Endothelial cell of umbilical vein (primary cell): ENCODE results near the gene RFLNA. TPM values are rescaled to one million over a fixed set of nuclear protein-coding genes. Genes with fewer than 3 reads are reported as not detected.

Experiments used
- BruUV-seq: library from RNA; stranded (reverse); fragments of 400-500 nt; replicated peaks from 2 replicates; lab custom pipeline; 2021; lab: Mats Ljungman, UMichigan
- CTCF ChIA-PET: fragments of 300-600, 350-600 bp; sonication (Branson Sonifier 250); formaldehyde crosslinking; loops from one replicate; lab custom pipeline; 2021; ENCODE audit warnings: antibody characterized with exemption, inconsistent platforms; lab: Charles Lee
- POLR2A ChIA-PET: fragments of 300-600, 350-600 bp; sonication (Branson Sonifier 250); formaldehyde crosslinking; loops from one replicate; lab custom pipeline; 2021; ENCODE audit warnings: antibody characterized with exemption, inconsistent platforms; lab: Charles Lee
- DNase-seq: peaks from one replicate; pipeline ENCODE4 v3.0.0-alpha.2; 2011; ENCODE audit warnings: low read depth, low spot score
- FAIRE-seq: peaks from 2 replicates; lab custom pipeline; 2011; peaks lifted over from hg19 to GRCh38; lab: Jason Lieb, UNC
- H2AFZ ChIP-seq: 2 replicates; pipeline ENCODE4 v1.6.0; 2012; ENCODE audit warnings: low read depth, low read length, control low read depth, inconsistent platforms
- H3K27ac ChIP-seq: 2 replicates; pipeline ENCODE4 v1.5.1; 2011; ENCODE audit warnings: low read depth, mild to moderate bottlenecking, control low read depth, low read length, moderate library complexity; ENCODE audit not compliant: insufficient read depth
- H3K27me3 ChIP-seq, 2 experiments: 2 replicates each; pipeline versions ENCODE4 v1.6.0 to v1.6.1; 2011; ENCODE audit warnings: low read length in 2 of 2, mixed read lengths in 1 of 2; ENCODE audit not compliant: control insufficient read depth in 2 of 2, insufficient read depth in 2 of 2
- H3K36me3 ChIP-seq, 2 experiments: 2 replicates in 1 of 2; 3 replicates in 1 of 2; pipeline ENCODE4 v1.5.1; 2011; ENCODE audit warnings: low read length in 2 of 2, mild to moderate bottlenecking in 1 of 2, moderate library complexity in 1 of 2; ENCODE audit not compliant: control insufficient read depth in 2 of 2, insufficient read depth in 2 of 2; ENCODE audit errors: extremely low read depth in 1 of 2
- H3K4me1 ChIP-seq: 3 replicates; pipeline ENCODE4 v1.5.1; 2011; ENCODE audit warnings: mild to moderate bottlenecking, low read length; ENCODE audit not compliant: control insufficient read depth, insufficient read depth; ENCODE audit errors: extremely low read depth
- H3K4me2 ChIP-seq: 2 replicates; pipeline ENCODE4 v1.6.1; 2011; ENCODE audit warnings: low read length, control low read depth, mixed read lengths; ENCODE audit not compliant: insufficient read depth
- H3K4me3 ChIP-seq, 3 experiments: fragments of 200-600 bp in 1 of 3; sonication (generic), shearing (Covaris generic) in 1 of 3; replicated peaks in 1 of 3; 2 replicates each; pipeline ENCODE4 v1.5.1; 2011 to 2016; ENCODE audit warnings: control low read depth in 3 of 3, low read length in 3 of 3, mild to moderate bottlenecking in 2 of 3, inconsistent platforms in 1 of 3, low read depth in 1 of 3, moderate library complexity in 1 of 3; ENCODE audit not compliant: insufficient read depth in 1 of 3
- H3K79me2 ChIP-seq: 2 replicates; pipeline ENCODE4 v1.6.0; 2012; ENCODE audit warnings: low read length, inconsistent platforms; ENCODE audit not compliant: control insufficient read depth, insufficient read depth
- H3K9ac ChIP-seq: replicated peaks from 2 replicates; pipeline ENCODE3; 2011; ENCODE audit warnings: low read length, control low read depth; ENCODE audit not compliant: insufficient read depth; ENCODE audit errors: extremely low read depth
- H3K9me1 ChIP-seq: replicated peaks from 3 replicates; pipeline ENCODE4 v1.6.0; 2011; ENCODE audit warnings: mild to moderate bottlenecking, low read length; ENCODE audit not compliant: control insufficient read depth, insufficient read depth; ENCODE audit errors: extremely low read depth
- H3K9me3 ChIP-seq: replicated peaks from 2 replicates; pipeline ENCODE4 v1.5.1; 2012; ENCODE audit warnings: low read length, inconsistent platforms; ENCODE audit not compliant: control insufficient read depth, insufficient read depth
- H4K20me1 ChIP-seq: replicated peaks from 2 replicates; pipeline ENCODE3; 2011; ENCODE audit warnings: mild to moderate bottlenecking, low read length; ENCODE audit not compliant: control insufficient read depth, insufficient read depth; ENCODE audit errors: extremely low read depth
- EZH2 ChIP-seq: IDR thresholded peaks from 2 replicates; pipeline ENCODE4 v1.6.1; 2012; ENCODE audit warnings: borderline replicate concordance, low read depth, mild to moderate bottlenecking, moderate library complexity, low read length, inconsistent platforms; ENCODE audit not compliant: severe bottlenecking
- FOS ChIP-seq: IDR thresholded peaks from 2 replicates; pipeline ENCODE4 v1.6.1; 2011; ENCODE audit warnings: mild to moderate bottlenecking, low read length, moderate library complexity, borderline replicate concordance; ENCODE audit not compliant: insufficient read depth
- GATA2 ChIP-seq: IDR thresholded peaks from 2 replicates; pipeline ENCODE4 v1.7.0; 2011; ENCODE audit warnings: low read depth, mild to moderate bottlenecking, moderate library complexity, mixed read lengths, low read length; ENCODE audit not compliant: insufficient read length, insufficient read depth
- JUN ChIP-seq: IDR thresholded peaks from 2 replicates; pipeline ENCODE4 v1.6.1; 2011; ENCODE audit warnings: borderline replicate concordance, low read depth; ENCODE audit not compliant: insufficient read length, insufficient read depth
- MAX ChIP-seq: IDR thresholded peaks from 2 replicates; pipeline ENCODE4 v1.6.1; 2011; ENCODE audit not compliant: insufficient read depth, insufficient read length
- MYC ChIP-seq: IDR thresholded peaks from one replicate; pipeline ENCODE4 v1.6.1; 2011; ENCODE audit warnings: mild to moderate bottlenecking, low read depth, low read length
- POLR2A ChIP-seq: IDR thresholded peaks from 2 replicates; pipeline ENCODE4 v1.6.1; 2012; ENCODE audit warnings: low read depth, mild to moderate bottlenecking, control low read depth, low read length
- POLR2AphosphoS5 ChIP-seq: IDR thresholded peaks from 2 replicates; pipeline ENCODE4 v1.6.1; 2012; ENCODE audit warnings: low read depth, mild to moderate bottlenecking, control low read depth, low read length, moderate library complexity; ENCODE audit not compliant: insufficient read depth
- dilution Hi-C: fragments of 300-500 bp; cut with MboI; formaldehyde crosslinking; loops from one replicate; pipeline ENCODE4 v1.15.0; 2019; ENCODE audit warnings: low sequenced_read_pairs; ENCODE audit not compliant: extremely low pct_ligation_motif_present
- intact Hi-C: fragments of 100-400 bp; cut with micrococcal nuclease; formaldehyde crosslinking; loops from one replicate; pipeline ENCODE4 v1.10.0; 2022
- polyA plus RNA-seq, 4 experiments: library from polyadenylated mRNA; depleted of rRNA in 3 of 4; stranded (reverse) in 3 of 4; unstranded in 1 of 4; fragments of >200 nt; gene quantifications; 2 replicates each; pipeline versions ENCODE4 v1.2.1 to v1.2.3, GENCODE V29; 2011 to 2012; ENCODE audit warnings: missing spikeins in 1 of 4
- total RNA-seq: library from RNA; stranded (reverse); gene quantifications from 2 replicates; pipeline ENCODE4 v1.2.3, GENCODE V29; 2021
- TF ChIP-seq, protein P1 (sequence below), 2 donors: IDR thresholded peaks; 1 replicate in 1 of 2; 2 replicates in 1 of 2; pipeline ENCODE4 v1.5.1; 2011; ENCODE audit warnings: low read length in 2 of 2, mild to moderate bottlenecking in 2 of 2, moderate library complexity in 2 of 2, control low read depth in 1 of 2, inconsistent platforms in 1 of 2, low read depth in 1 of 2; ENCODE audit not compliant: insufficient read depth in 1 of 2; ENCODE audit errors: extremely low read depth in 1 of 2

RFLNA gene
- total and polyA plus RNA-seq, 2 donors (not counting 3 experiments of a cell fraction or from before 2014, with no cell fraction given) = 19.7 to 24.5 TPM

- H3K9me3 ChIP-seq = no peaks in the 10 kb centered on the region
- dilution Hi-C loops (no loop called here), intact Hi-C loops (loop anchor here (5.0 kb wide), 1 partner anchor 247 kb away; no protein-coding TSS in a partner anchor)
- H3K27ac ChIP-seq = no peak overlapping the region
- ChIA-PET CTCF (interaction anchor here (0.7 to 3.8 kb wide), 7 partner anchors 9 to 266 kb away, joined by 3 to 28 read pairs (median 4); no protein-coding TSS in a partner anchor), POLR2A (no interaction called here)
- no peak overlapping the region for H3K4me3 ChIP-seq
- H3K4me1 ChIP-seq = peaks cover 21% of the 10 kb centered on the region
- H3K79me2 ChIP-seq = peaks cover 83% of the 10 kb centered on the region
- no peak overlapping the region for H2AFZ ChIP-seq
- no TSS peak for BruUV-seq
- no peak overlapping the region for H3K4me2 ChIP-seq
- TF ChIP-seq EZH2 = no peak
- TF ChIP-seq MYC = no peak
- TF ChIP-seq POLR2AphosphoS5 = no peak
- DNase-seq = no peak
- H3K27me3 ChIP-seq = no peaks in the 10 kb centered on the region
- H3K9ac ChIP-seq = no peak overlapping the region
- H4K20me1 ChIP-seq = no peaks in the 10 kb centered on the region
- no peak for FAIRE-seq
- H3K9me1 ChIP-seq = no peaks in the 10 kb centered on the region
- no peaks in the 10 kb centered on the region for H3K36me3 ChIP-seq
Measured at GRCh38 chr12:124298685-124299410, 4.0 kb downstream of the RFLNA start.

- POLR2A ChIA-PET = no interaction called here
- DNase-seq = no peak
- Histone ChIP-seq H3K79me2 (peaks cover 93% of the 10 kb centered on the region), H3K9ac (no peak overlapping the region), H3K9me1 (no peaks in the 10 kb centered on the region), H3K4me3 (no peak overlapping the region), H3K4me1 (peaks cover 13% of the 10 kb centered on the region), H2AFZ (no peak overlapping the region), H4K20me1 (no peaks in the 10 kb centered on the region), H3K9me3 (no peaks in the 10 kb centered on the region), H3K36me3 (no peaks in the 10 kb centered on the region), H3K27ac (no peak overlapping the region), H3K4me2 (no peak overlapping the region), H3K27me3 (no peaks in the 10 kb centered on the region)
- dilution Hi-C loops (no loop called here), intact Hi-C loops (loop anchor here (5.0 kb wide), 1 partner anchor 248 kb away; no protein-coding TSS in a partner anchor)
- TF ChIP-seq MAX = no peak
- no peak for TF ChIP-seq GATA2
- no peak for TF ChIP-seq POLR2A
- no peak for TF ChIP-seq FOS
- TF ChIP-seq MYC = no peak
- no peak for TF ChIP-seq JUN
- TF ChIP-seq EZH2 = no peak
- TF ChIP-seq POLR2AphosphoS5 = no peak
- TF ChIP-seq, protein P1, sequence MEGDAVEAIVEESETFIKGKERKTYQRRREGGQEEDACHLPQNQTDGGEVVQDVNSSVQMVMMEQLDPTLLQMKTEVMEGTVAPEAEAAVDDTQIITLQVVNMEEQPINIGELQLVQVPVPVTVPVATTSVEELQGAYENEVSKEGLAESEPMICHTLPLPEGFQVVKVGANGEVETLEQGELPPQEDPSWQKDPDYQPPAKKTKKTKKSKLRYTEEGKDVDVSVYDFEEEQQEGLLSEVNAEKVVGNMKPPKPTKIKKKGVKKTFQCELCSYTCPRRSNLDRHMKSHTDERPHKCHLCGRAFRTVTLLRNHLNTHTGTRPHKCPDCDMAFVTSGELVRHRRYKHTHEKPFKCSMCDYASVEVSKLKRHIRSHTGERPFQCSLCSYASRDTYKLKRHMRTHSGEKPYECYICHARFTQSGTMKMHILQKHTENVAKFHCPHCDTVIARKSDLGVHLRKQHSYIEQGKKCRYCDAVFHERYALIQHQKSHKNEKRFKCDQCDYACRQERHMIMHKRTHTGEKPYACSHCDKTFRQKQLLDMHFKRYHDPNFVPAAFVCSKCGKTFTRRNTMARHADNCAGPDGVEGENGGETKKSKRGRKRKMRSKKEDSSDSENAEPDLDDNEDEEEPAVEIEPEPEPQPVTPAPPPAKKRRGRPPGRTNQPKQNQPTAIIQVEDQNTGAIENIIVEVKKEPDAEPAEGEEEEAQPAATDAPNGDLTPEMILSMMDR (IDR thresholded peaks at IDR 0.05; ENCODE audit: extremely low read depth in 1 of 2, insufficient read depth in 1 of 2, low read depth in 1 of 2, low read length in 2 of 2) = no peak
- no TSS peak for BruUV-seq
- no peak for FAIRE-seq
- CTCF ChIA-PET = interaction anchor here (1.5 to 3.8 kb wide), 3 partner anchors 246 to 267 kb away, joined by 5 to 28 read pairs (median 8); no protein-coding TSS in a partner anchor
Measured at GRCh38 chr12:124299628-124300388, 4.9 kb downstream of the RFLNA start.
